T-helper 22 cell (primary cell): Measurements from ENCODE around the gene ACSL5.

ENCODE experiments used
- DNase-seq: peaks from one replicate; pipeline ENCODE4 v3.0.0-alpha.2; 2020; ENCODE audit warnings: low read depth

ACSL5 gene

GRCh38 chr10:112373912-112374338 is at the start of gene ACSL5:
TSS of gene ACSL5 (plus strand) at chr10:112374116. CDS start at chr10:112394947, 20,831 bp downstream.
- no peak for DNase-seq

GRCh38 chr10:112327678-112328077 is 46.2 kb upstream of the ACSL5 start:
- no peak for DNase-seq

GRCh38 chr10:112330162-112330561 is 43.8 kb upstream of the ACSL5 start:
- no peak for DNase-seq

GRCh38 chr10:112330607-112331160 is 43.2 kb upstream of the ACSL5 start:
- no peak for DNase-seq

- DNase-seq: no peak
These were observed 41.9 kb upstream of the ACSL5 start for GRCh38 chr10:112332022-112332421.

- no peak for DNase-seq
These were observed 41.2 kb upstream of the ACSL5 start for GRCh38 chr10:112332509-112333228.

GRCh38 chr10:112333452-112333851 is 40.5 kb upstream of the ACSL5 start:
- no peak for DNase-seq

- no peak for DNase-seq
These were observed 38.6 kb upstream of the ACSL5 start for GRCh38 chr10:112335111-112335867.

GRCh38 chr10:112335868-112336265 is 38.0 kb upstream of the ACSL5 start:
- DNase-seq: no peak

- no peak for DNase-seq
These were observed 37.2 kb upstream of the ACSL5 start for GRCh38 chr10:112336556-112337201.

- no peak for DNase-seq
These were observed 35.0 kb upstream of the ACSL5 start for GRCh38 chr10:112338957-112339356.

GRCh38 chr10:112340601-112341000 is 33.3 kb upstream of the ACSL5 start:
- no peak for DNase-seq

GRCh38 chr10:112343056-112343806 is 30.7 kb upstream of the ACSL5 start:
- no peak for DNase-seq

GRCh38 chr10:112344261-112344660 is 29.7 kb upstream of the ACSL5 start:
- no peak for DNase-seq

- DNase-seq: no peak
These were observed 28.7 kb upstream of the ACSL5 start for GRCh38 chr10:112345202-112345601.

GRCh38 chr10:112345743-112346142 is 28.2 kb upstream of the ACSL5 start:
- DNase-seq: no peak

- DNase-seq: no peak
These were observed 27.1 kb upstream of the ACSL5 start for GRCh38 chr10:112346774-112347173.

- DNase-seq: no peak
These were observed 25.9 kb upstream of the ACSL5 start for GRCh38 chr10:112347709-112348671.

GRCh38 chr10:112348759-112349158 is 25.2 kb upstream of the ACSL5 start:
- DNase-seq: no peak

- DNase-seq: no peak
These were observed 24.3 kb upstream of the ACSL5 start for GRCh38 chr10:112349521-112350085.
